ENCODE data around the gene HHATL.

The HHATL gene

GRCh38 chr3:42712344-42712648 is 9.7 kb upstream of the HHATL start:
- DNase-seq = no peak

- DNase-seq = no peak
Observed at GRCh38 chr3:42711491-42712343, 9.1 kb upstream of the HHATL start.

GRCh38 chr3:42710323-42711021 is 7.9 kb upstream of the HHATL start:
- no peak for DNase-seq

GRCh38 chr3:42709621-42710020 is 7.0 kb upstream of the HHATL start:
- DNase-seq = no peak

GRCh38 chr3:42708611-42709151 is 6.1 kb upstream of the HHATL start:
- no peak for DNase-seq

- no peak for DNase-seq
Observed at GRCh38 chr3:42707620-42708355, 5.2 kb upstream of the HHATL start.

GRCh38 chr3:42706721-42707619 is 4.4 kb upstream of the HHATL start:
- DNase-seq = no peak

- no peak for DNase-seq
Observed at GRCh38 chr3:42705962-42706585, 3.5 kb upstream of the HHATL start.

- no peak for DNase-seq
Observed at GRCh38 chr3:42705058-42705767, 2.6 kb upstream of the HHATL start.

GRCh38 chr3:42704136-42704841 is 1.7 kb upstream of the HHATL start:
- no peak for DNase-seq

GRCh38 chr3:42703695-42704025 is 1.1 kb upstream of the HHATL start:
- no peak for DNase-seq

GRCh38 chr3:42702982-42703694 is 540 bp upstream of the HHATL start:
- DNase-seq = no peak

- peak; percentile 52 for DNase-seq
Observed at GRCh38 chr3:42701371-42702065, 1.1 kb downstream of the HHATL start.

- DNase-seq = no peak
Observed at GRCh38 chr3:42700366-42701288, 2.0 kb downstream of the HHATL start.

- DNase-seq = no peak
Observed at GRCh38 chr3:42699511-42699971, 3.1 kb downstream of the HHATL start.

- DNase-seq = no peak
Observed at GRCh38 chr3:42698911-42699230, 3.7 kb downstream of the HHATL start.

- DNase-seq = no peak
Observed at GRCh38 chr3:42698216-42698910, 4.2 kb downstream of the HHATL start.
